HG03575 (cell line): Measurements from ENCODE around the gene DLK2.
"Not testable (repeated sequence)": the region's sequence is repeated elsewhere in the genome, so short reads cannot be mapped to it uniquely, and the experiment has no call there.

Experiments used
- ATAC-seq: cut with Tn5 transposase; IDR thresholded peaks from one replicate; pipeline ENCODE4 v1.9.1; 2021; ENCODE audit not compliant: unreplicated experiment, insufficient number of reproducible peaks, low FRiP score; ENCODE audit errors: extremely low read depth

The DLK2 gene

DNA sequence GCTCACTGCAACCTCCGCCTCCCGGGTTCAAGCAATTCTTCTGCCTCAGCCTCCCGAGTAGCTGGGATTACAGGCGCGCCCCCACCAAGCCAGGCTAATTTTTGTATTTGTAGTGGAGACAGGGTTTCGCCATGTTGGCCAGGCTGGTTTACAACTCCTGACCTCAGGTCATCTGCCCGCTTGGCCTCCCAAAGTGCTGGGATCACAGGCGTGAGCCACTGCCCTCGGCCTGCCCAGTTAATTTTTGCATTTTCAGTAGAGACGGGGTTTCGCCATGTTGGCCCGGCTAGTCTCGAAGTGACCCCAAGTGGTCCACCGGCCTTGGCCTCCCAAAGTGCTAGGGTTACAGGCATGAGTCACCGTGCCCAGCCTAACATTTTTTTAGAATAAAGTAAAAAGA, 2.8 kb upstream of the DLK2 start:
- not testable (repeated sequence) for ATAC-seq

DNA sequence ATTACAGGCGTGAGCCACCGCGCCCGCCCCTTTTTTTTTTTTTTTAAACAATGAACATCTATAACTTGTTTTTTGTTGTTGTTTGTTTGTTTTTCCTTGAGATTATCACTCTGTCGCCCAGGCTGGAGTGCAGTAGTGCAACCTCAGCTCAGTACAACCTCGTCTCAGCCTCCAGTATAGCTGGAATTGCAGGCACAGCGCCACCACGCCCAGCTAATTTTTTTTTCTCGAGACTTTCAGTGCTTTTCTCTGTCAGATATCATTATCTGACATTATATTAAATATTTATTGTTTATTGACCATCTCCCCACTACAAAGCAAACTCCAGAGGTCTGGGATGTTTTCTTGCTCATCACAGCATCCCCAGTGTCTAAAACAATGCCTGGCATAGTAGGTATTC, 2.3 kb upstream of the DLK2 start:
- no peak for ATAC-seq

DNA sequence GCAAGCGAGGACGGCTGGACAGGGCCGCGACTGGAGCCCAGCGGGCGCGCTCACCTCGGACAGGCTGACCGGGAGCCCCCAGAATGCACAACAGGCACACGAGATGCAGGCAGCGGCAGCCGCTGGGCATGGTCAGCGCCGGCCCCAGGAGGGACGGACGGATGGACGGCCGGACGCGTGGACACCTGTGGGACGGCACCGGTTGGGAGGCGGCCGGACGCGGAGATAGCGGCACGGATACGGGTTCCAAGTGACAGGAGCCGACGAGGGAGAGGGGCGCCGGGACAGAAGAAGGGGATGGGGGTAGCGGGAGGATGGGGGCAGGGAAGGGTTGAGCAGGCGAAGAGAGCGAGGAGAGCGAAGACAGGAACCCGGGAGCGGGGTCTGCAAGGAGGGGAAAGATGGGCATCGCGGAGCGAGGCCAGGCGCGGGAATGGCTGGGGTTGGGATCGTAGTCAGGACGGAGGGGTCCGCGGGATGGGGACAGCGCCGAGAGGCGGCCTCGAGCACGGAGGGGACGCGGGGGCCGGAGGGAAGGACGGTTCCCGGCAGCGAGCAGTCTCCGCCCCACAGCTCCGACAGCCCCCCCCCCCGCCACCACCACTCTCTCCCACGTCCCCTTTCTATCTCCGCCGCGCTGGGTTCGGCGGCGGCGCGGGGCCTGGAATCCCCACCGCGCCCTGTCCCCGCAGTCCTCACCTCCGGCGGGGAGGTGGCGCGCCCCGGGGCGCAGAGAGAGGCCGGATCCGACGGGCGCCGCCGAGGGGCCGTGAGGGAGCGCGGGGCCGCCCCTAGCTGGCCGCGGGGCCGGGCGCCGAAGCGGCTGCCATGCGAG, 435 bp downstream of the DLK2 start:
- no peak for ATAC-seq

DNA sequence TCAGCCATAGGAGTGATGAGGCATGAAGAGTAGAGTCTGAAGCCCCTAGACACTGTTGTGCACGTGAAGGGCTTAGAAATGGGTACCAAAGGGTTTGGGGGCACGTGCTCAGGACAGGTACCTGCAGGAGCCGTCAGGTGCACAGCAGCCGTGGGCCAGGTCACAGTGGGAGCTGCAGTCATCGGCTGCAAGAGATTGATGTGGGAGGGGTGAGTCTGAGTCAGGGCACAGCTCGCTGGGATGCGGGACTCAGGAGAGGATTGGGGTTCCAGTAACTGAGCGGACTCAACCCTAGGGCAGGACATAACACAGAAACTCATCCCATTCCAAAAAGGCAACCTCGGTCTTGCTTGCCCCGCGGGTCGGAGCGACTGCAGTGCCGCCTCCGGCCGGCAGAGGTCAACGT, 1.1 kb downstream of the DLK2 start:
- no peak for ATAC-seq

DNA sequence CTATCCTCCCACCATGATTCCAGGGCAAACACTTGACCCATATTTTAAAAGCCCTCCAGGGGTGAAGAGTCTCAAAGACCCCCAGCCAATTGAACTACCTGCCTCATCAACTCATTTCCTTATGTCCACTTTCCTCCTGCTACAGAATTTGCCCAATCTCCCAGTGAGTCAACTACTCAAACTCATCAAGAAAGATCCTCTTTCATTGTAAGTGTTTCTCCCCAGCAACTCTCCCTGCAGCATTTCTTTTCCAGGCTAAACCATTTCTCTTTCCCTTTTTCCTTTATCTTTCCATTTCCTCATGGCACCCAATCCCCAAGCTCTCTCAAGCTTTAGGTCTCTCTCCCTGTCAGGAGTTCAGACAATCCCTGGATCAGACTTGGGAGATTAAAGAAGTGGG, 1.5 kb downstream of the DLK2 start:
- ATAC-seq, result no peak

DNA sequence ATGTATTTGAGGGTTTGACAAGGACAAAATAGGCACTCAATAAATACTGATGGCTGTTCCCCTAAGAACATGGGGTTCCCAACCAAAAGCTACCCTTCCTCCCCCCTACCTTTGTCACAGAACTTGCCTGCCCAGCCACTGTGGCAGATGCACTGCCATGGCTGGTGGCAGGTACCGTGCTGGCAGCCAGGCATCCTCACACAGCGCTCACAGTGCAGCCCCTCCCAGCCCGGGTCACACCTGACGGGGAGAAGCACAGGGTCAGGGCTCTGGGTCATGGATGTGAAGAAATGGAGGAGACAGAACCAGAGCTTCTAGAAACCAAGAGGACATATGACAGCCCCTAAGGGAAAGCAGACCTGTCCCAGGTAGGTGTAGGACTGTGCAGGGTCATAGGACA, 2.5 kb downstream of the DLK2 start:
- no peak for ATAC-seq

DNA sequence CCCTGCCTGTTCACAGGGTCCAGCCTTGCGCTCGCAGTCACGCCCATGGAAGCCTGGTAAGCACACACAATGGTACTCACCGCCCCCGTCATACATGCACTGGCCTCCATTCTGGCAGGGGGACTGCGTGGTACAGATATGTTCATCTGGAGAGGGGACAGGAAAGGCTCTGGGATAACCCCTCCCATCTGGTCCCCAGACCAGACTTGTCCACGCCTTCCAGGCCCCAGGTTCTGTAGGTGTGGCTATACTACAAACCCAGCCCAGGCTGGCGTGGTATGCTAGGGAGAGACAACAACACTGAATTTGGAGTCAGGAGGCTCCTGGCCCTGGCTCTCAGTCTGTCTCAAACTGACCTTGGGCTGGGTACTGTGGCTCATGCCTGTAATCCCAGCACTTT, 3.4 kb downstream of the DLK2 start:
- no peak for ATAC-seq

DNA sequence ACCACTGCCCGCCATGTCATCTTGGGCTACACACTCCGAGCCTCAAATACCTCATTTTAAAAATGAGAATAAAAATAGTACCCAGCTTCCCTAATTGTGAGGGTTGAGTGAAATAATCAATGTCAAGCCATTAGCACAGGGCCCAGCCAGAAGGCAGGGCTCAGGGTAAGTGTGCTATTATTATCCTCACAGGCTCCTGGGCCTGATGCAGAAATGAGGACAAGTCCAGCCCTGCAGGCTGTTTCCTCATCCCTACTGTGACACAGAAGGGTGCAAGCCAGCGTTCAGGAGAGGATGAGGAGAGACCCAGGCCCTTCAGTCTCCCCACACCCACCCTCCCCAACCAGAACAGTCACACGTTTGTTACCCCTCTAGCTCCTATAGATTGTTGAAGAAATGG, 4.0 kb downstream of the DLK2 start:
- no peak for ATAC-seq

DNA sequence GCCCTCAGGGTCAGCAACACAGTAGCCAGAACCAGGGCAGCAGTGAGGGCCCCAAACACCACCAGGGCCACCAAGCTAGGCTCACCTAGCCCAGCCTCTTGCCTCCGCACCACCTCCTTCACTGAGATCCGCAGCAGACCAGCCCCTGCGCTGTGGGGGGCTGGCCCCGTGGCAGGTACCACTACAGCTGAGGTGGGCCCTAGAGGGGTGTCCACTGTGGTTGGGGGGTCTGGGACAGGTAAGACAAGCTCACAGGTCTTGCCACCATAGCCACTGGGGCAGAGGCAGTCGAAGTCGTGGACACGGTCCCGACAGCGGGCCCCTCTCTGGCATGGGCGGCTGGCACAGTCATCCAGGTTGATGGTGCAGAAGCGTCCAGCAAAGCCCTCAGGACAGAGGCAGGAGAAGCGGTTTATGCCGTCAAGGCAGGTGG, 4.6 kb downstream of the DLK2 start:
- no peak for ATAC-seq

DNA sequence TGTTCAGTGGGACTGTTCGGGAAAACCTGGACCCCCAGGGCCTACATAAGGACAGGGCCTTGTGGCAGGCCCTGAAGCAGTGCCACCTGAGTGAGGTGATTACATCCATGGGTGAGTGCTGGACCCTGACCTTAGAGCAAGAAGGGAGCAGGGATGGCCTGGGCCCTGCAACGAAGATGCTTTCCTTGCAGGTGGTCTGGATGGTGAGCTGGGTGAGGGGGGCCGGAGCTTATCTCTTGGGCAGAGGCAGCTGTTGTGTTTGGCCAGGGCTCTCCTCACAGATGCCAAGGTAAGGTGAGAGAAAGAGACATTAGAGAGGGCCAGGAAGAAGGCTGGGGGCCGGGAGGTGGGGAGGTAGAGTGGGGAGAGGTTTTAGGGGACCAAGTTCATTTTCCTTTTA, 6.4 kb downstream of the DLK2 start:
- no peak for ATAC-seq

DNA sequence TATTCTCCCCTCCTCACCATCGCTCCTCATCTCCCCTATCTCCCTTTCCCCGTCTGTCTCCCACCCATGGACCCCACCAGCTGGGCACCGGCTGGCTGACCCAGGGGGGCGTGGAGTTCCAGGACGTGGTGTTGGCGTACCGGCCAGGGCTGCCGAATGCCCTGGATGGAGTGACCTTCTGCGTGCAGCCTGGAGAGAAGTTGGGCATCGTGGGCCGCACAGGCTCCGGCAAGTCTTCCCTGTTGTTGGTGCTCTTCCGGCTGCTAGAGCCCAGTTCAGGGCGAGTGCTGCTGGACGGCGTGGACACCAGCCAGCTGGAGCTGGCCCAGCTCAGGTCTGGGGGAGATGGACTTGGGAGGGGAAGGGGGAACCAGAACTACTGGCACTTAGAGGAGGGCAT, 7.7 kb downstream of the DLK2 start:
- ATAC-seq, result no peak

DNA sequence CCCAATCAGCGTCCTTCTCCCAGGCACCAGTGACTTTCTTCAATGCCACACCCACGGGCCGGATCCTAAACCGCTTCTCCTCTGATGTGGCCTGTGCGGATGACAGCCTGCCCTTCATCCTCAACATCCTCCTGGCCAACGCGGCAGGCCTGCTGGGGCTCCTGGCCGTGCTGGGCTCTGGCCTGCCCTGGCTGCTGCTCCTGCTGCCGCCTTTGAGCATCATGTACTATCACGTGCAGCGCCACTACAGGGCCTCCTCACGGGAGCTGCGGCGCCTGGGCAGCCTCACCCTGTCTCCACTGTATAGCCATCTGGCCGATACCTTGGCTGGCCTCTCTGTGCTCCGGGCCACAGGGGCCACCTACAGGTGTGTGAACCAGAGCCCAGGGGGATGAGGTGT, 9.8 kb downstream of the DLK2 start:
- ATAC-seq, result no peak

DNA sequence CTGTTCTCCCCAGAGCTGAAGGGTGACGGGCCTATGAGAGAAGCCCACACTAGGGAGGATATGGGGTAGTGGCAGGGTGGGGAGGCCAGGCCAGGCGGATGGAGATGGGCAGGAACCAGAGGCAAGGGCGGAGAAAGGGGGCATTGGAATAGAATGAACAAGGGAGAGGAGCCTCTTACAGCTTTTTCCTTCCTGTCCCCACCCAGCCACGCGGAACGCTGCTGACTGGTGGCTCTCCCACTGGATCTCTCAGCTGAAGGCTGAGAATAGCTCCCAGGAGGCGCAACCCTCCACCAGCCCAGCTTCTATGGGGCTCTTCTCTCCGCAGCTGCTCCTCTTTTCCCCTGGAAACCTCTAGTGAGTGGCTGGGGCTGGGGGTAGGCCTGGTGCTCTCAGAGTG, 10.8 kb downstream of the DLK2 start:
- no peak for ATAC-seq

DNA sequence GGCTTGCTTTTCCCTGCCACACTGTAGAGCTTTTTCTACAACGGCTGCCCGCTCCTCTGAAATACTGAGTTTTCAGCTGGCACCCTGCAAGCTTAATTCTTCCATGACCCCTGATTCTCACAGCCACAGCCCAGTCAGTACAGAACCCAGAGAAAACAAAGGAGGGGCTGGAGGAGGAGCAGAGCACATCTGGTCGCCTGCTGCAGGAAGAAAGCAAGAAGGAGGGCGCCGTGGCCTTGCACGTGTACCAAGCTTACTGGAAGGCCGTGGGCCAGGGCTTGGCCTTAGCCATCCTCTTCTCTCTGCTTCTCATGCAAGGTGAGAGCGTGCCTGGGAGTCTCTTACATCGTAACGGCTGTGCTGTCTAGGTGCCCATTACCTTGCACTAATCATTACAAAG, 11.3 kb downstream of the DLK2 start:
- no peak for ATAC-seq

DNA sequence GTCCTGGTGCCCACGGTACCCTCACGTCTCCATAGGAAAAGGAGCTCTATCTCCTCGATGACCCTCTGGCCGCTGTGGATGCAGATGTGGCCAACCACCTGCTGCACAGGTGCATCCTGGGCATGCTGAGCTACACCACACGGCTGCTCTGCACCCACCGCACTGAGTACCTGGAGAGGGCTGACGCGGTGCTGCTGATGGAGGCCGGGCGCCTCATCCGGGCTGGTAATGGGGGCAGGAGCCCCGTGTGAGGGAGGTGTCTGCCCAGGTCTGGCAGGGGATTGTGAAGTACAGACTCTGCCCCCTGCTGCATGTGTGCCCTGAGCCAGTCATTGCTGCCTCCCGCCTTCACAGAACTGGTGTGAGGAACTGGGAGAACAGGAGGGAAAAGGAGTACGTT, 12.4 kb downstream of the DLK2 start:
- ATAC-seq, result no peak

DNA sequence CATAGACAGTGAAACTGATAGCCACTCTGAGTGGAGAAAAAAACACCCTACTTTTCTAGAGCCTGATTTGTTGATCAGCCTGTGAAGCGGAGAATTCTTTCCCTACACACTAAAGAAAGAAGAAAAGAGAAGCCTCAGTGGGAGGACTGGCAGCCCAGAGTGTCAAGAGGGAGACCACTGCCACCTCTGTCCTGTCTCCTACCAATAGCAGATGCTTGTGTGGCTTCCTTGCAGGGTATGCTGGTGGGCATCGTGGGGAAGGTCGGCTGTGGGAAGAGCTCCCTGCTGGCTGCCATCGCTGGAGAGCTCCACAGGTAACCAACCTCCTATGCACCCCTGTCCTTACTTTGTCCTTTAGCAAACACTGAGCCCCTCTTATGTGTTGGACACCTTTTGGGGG, 17.6 kb downstream of the DLK2 start:
- no peak for ATAC-seq

DNA sequence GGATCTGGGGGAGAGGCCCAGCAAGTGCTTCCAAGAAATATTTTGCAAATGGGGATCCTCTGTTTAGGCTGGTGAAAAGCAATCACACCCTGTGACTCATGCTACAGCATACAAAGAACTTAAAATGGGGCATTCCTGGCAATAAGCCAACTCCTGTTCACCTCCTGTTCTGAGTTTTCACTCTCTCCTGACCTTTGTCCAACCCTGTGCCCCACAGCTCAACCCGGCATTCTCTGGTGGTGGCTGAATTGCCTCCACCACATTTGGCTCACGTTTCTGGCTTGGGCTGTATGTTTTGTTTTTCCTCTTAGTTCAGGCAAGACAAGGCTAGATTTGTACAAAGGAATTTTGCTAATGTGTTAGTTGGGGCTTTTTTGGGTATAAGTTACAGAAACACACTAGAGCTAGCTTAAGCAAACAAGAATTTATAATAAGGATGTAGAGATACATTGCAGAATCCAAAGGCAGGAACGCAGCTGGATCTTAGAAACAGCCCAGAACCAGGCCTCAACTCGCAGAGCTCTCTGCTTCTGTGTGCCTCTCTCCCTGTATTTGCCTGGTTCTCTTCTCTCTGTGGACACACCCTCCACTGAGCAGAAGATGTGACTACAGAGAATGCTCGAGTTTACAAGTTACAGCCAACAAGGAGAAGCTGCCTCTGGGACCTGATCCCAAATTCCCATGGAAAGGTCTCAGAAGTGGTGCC, 18.6 kb downstream of the DLK2 start:
- ATAC-seq, result no peak

DNA sequence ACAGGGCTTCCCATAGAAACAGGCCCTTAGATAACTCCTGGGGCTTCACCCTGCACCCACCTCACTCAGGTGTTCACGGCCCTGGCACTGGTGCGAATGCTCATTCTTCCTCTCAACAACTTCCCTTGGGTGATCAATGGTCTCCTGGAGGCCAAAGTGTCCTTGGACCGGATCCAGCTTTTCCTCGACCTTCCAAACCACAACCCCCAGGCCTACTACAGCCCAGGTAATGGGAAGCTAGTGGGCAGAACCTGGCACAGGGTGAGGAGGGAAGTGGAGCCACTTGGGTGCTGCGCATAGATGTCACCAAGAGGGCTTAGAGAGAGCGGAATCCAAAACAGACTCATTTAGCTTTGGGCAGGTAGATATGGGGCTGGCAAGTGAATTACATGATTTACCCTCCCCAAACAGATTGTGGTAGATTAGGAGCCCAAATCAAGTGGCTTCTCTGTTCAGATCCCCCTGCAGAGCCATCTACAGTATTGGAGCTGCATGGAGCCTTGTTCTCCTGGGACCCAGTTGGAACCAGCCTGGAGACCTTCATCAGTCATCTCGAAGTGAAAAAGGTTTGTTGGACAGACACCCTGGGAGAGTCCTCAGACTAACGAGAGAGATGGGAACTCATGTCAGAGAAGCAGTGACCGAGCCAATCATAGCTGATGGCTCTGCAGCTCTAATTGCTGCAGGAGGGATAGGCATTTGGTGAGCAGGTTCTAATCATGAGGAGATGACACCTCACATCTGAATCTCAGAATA, 19.5 kb downstream of the DLK2 start:
- ATAC-seq, result no peak

DNA sequence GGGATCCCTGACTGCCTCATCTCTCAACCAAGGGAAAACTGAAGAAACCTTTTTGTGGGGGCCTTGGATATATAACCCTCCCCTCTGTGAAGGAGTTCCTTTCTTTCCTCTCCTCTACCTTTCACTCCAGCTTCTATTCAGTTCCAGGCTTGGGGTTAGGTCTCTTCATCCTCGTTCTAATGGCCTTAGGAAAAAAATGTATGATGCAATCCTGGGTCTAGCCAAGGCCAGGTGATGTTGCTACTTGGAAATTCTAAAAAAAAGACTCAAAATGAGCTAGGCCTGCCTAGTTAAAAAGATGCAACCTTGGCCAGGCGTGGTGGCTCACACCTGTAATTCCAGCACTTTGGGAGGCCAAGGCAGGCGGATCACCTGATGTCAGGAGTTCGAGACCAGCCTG, 20.4 kb downstream of the DLK2 start:
- no peak for ATAC-seq
